ENCODE measurements around the gene DENND1B.

DNA sequence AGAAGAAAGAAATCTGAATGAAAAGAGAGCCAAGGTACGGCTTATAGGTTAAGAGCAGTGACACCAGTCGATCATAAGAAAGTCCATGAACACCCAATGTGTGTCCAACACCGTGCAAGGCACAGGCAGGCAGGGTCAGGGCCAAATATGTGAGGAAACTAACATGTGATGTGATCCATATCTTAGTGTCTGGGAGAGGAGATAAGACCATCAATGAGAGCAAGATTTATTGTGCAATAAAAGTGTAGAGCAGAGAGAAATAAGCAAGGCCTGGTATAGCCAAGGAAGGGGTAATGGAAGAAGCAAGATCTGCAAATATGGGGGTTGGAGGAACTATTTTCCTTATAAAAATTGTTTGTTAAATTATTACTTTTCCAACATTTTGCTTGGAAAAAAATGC lies 308.5 kb downstream of the DENND1B start:
- TF ChIP-seq YY1 (IDR thresholded peaks at IDR 0.05; ENCODE audit: extremely low read depth, insufficient replicate concordance, low read depth, low read length) (no peak), POLR2AphosphoS5 (IDR thresholded peaks at IDR 0.05; ENCODE audit: low read depth, low read length) (no peak), EZH2 (IDR thresholded peaks at IDR 0.05) (no peak), CTCF (IDR thresholded peaks at IDR 0.05 in 2 of 3, conservative IDR thresholded peaks at IDR 0.05 in 1 of 3; ENCODE audit: borderline replicate concordance in 1 of 3, insufficient read depth in 1 of 3, low read depth in 2 of 3, low read length in 2 of 3) (no peak), TCF7L2 (IDR thresholded peaks at IDR 0.05; ENCODE audit: borderline replicate concordance, extremely low read depth, insufficient read depth, insufficient read length) (no peak), FOSL1 (IDR thresholded peaks at IDR 0.05; ENCODE audit: low read depth) (no peak), POLR2A (IDR thresholded peaks at IDR 0.05; ENCODE audit: borderline replicate concordance, extremely low read depth, insufficient read depth, insufficient read length) (no peak), RAD21 (IDR thresholded peaks at IDR 0.05; ENCODE audit: low read depth) (no peak), MAX (IDR thresholded peaks at IDR 0.05) (no peak)

Measured in HCT116 (cell line).